Diencephalon (tissue), 1 donor: ENCODE results near the gene TCEAL9. TPM values are rescaled to one million over a fixed set of nuclear protein-coding genes. Genes with fewer than 3 reads are reported as not detected.

Experiments
- small RNA-seq: library from RNA; depleted of rRNA; stranded (forward); fragments of <200 nt; gene quantifications from one replicate; pipeline ENCODE3, GENCODE V24; 2014
- total RNA-seq: library from RNA; depleted of rRNA; stranded (reverse); fragments of >200 nt; gene quantifications from one replicate; pipeline ENCODE4 v1.2.3, GENCODE V29; 2014

Gene TCEAL9
- total RNA-seq = 42.9 TPM

GRCh38 chrX:103356130-103356798 is at the start of gene TCEAL9:
Gene TCEAL9, plus strand, starts transcription at chrX:103356506. Its CDS starts 1,179 bp downstream, at chrX:103357685.

GRCh38 chrX:103310555-103311398 is 45.5 kb upstream of the TCEAL9 start, which contains the start of gene BEX2:
Gene BEX2, minus strand, starts transcription at chrX:103310990. Its CDS starts 1,014 bp downstream, at chrX:103309976.

GRCh38 chrX:103329991-103330390 is 26.3 kb upstream of the TCEAL9 start, which contains the start of gene TCEAL7:
Gene TCEAL7, plus strand, starts transcription at chrX:103330239. Its CDS starts 1,165 bp downstream, at chrX:103331404.

GRCh38 chrX:103376118-103376978 is 20.0 kb downstream of the TCEAL9 start, which contains the start of gene BEX3:
Gene BEX3, plus strand, starts transcription at chrX:103376538. Its CDS starts 984 bp downstream, at chrX:103377522.

Small RNA genes lying within 50 kb of the gene (small RNA-seq; reads per million reads assigned to genes)
- gene Z92846.1 = not detected

Other genes starting within 250 kb of the TCEAL9 start
- 126 TPM for gene BEX4, start 141.4 kb upstream of the TCEAL9 start, total RNA-seq
- gene TCEAL8, start 101.4 kb upstream of the TCEAL9 start, total RNA-seq = 106 TPM
- 13.6 TPM for gene TCEAL5, start 79.8 kb upstream of the TCEAL9 start, total RNA-seq
- 113 TPM for gene BEX2, start 45.5 kb upstream of the TCEAL9 start, total RNA-seq
- gene TCEAL7, start 26.3 kb upstream of the TCEAL9 start, total RNA-seq = 155 TPM
- gene BEX3, start 20.0 kb downstream of the TCEAL9 start, total RNA-seq = 289 TPM
- 1.8 TPM for gene RAB40A, start 163.0 kb downstream of the TCEAL9 start, total RNA-seq
- 62.1 TPM for gene TCEAL4, start 229.0 kb downstream of the TCEAL9 start, total RNA-seq